Heart right ventricle (tissue), 16 donors: ENCODE results near the gene OSBPL8. TPM values are rescaled to one million over a fixed set of nuclear protein-coding genes. Genes with fewer than 3 reads are reported as not detected.

Experiments
- ATAC-seq, 8 donors: fragments of 200-7000 bp; cut with Tn5 transposase; one replicate each; pipeline ENCODE4 v1.9.1; 2020; ENCODE audit warnings: mild to moderate bottlenecking in 8 of 8, moderate library complexity in 8 of 8, moderate number of reproducible peaks in 1 of 8
- DNase-seq, 2 donors: peaks; one replicate each; pipeline ENCODE4 v3.0.0-alpha.2; 2020
- H3K27ac ChIP-seq, 10 donors: fragments of 200-600 bp; sonication (generic) in 2 of 10; one replicate each; pipeline versions ENCODE4 v1.5.0 to v1.8.0; 2020 to 2022; ENCODE audit warnings: mild to moderate bottlenecking in 3 of 10
- H3K27me3 ChIP-seq, 7 donors: fragments of 200-600 bp; one replicate each; pipeline ENCODE4 v1.8.0; 2021 to 2022; ENCODE audit warnings: mild to moderate bottlenecking in 2 of 7
- H3K36me3 ChIP-seq, 9 donors: fragments of 200-600 bp; sonication (generic) in 1 of 9; one replicate each; pipeline versions ENCODE4 v1.5.0 to v1.8.0; 2020 to 2022; ENCODE audit warnings: mild to moderate bottlenecking in 2 of 9
- H3K4me1 ChIP-seq, 9 donors: fragments of 200-600 bp; sonication (generic) in 1 of 9; one replicate each; pipeline versions ENCODE4 v1.5.0 to v1.8.0; 2020 to 2022; ENCODE audit warnings: mild to moderate bottlenecking in 4 of 9
- H3K4me3 ChIP-seq, 10 donors: fragments of 200-600 bp; sonication (generic) in 2 of 10; one replicate each; pipeline versions ENCODE4 v1.5.0 to v1.8.0; 2020 to 2022; ENCODE audit warnings: mild to moderate bottlenecking in 7 of 10, moderate library complexity in 2 of 10
- H3K9me3 ChIP-seq, 11 donors: fragments of 200-600 bp in 10 of 11; sonication (generic) in 2 of 11; one replicate each; pipeline versions ENCODE4 v1.5.0 to v1.8.0; 2013 to 2022; ENCODE audit warnings: mild to moderate bottlenecking in 2 of 11, control low read depth in 1 of 11, moderate library complexity in 1 of 11
- CTCF ChIP-seq, 9 donors: fragments of 200-600 bp; sonication (generic) in 2 of 9; IDR thresholded peaks; one replicate each; pipeline versions ENCODE4 v1.5.0 to v1.8.0; 2021 to 2022; ENCODE audit warnings: antibody characterized with exemption in 9 of 9, mild to moderate bottlenecking in 5 of 9, moderate library complexity in 1 of 9
- WGBS, 2 donors: extraction: QIAGEN DNeasy Blood & Tissue Kit; methylation state at CpG; one replicate each; pipeline ENCODE4 v1.1.7; 2013; ENCODE audit warnings: inconsistent platforms in 1 of 2; 5-methylcytosine and 5-hydroxymethylcytosine counted together
- intact Hi-C, 10 donors: fragments of 100-400 bp; cut with DNase I; formaldehyde crosslinking; loops; one replicate each; pipeline versions ENCODE4 v1.11.1 to v1.14.2; 2022
- polyA plus RNA-seq, 2 donors: library from polyadenylated mRNA; stranded (reverse); fragments of 200-250 nt; gene quantifications; one replicate each; pipeline ENCODE4 v1.2.3, GENCODE V29; 2013
- total RNA-seq, 10 donors: library from RNA; stranded (reverse); fragmentation: NEBNext Ultra II Directional in 3 of 10; extraction: Animal tissue kit (Norgen Biotek cat#: 25700) in 3 of 10; gene quantifications; one replicate each; pipeline versions ENCODE4 v1.2.1 to v1.2.4, GENCODE V29; 2021 to 2023
- donor health status: Arrhythmogenic right ventricular cardiomyopathy.
- donor health status: ischemic (EF 13 %, LVEDD 7.1; RV severe dilation, severe dysfunction).
- donor health status: healthy with polysubstance abuse.
- donor health status: DM: no; HTN: yes; CAD: no.
- donor health status: DM: no; HTN: no; CAD: no.
- donor health status: ischemic (EF 25% LVEDD 6.9; RV normal size, moderate dysfunction).
- donor health status: ischemic (EF 25% LVEDD 5.7; RV mildly dilated, moderate dysfunction).
- donor health status: healthy.
- donor health status: DM: yes; HTN: yes; CAD: no.
- donor health status: Ischemic cardiomyopathy.
- donor health status: ischemic (EF 35%, LVEDD 5.7; RV mildly dilated, moderate dysfunction).
- donor health status: nonischemic (EF 11% LVEDD 7.7; RV severe dilation, severe dysfunction).
- donor health status: DM: yes; HTN: yes; CAD: no.
- donor health status: PGD.
- donor health status: ischemic (EF 29% LVEDD 5.4; RV normal size, mild dysfunction).
- donor health status: nonischemic (EF 23%, LVEDD 6.1; RV moderate dilation, normal function).

Gene OSBPL8
- total and polyA plus RNA-seq, 12 donors: 5.6 to 50.0 (median 33.3) TPM

DNA sequence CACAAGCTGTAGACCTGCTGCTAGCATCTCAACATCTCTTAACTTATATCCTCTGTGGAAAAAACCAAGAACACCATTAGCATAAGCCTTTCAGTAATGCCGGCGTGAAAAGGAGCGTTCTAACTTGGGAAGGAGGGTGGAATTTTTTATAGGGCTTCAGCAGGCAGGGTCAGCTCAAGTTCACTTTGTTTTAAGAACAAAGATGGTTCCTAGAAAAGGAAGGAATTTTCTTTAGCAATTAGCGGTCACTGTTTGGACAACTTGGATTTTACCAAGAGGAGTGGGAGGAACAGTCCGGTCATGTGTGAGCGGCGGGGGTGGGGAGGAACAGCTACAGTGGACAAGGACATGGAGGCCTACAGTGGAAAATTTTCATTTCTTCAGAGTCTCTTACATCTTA is 247.3 kb downstream of the OSBPL8 start:
- 77 to 80% methylated on average over 7 of the region's 7 CpGs for WGBS, 2 donors
- no peaks in the 10 kb centered on the region for H3K4me1 ChIP-seq
- DNase-seq (no peak), ATAC-seq (no peak)
- no peaks in the 10 kb centered on the region for H3K9me3 ChIP-seq
- no peak overlapping the region for H3K4me3 ChIP-seq
- H3K27ac ChIP-seq: no peak overlapping the region
- H3K36me3 ChIP-seq: no peaks in the 10 kb centered on the region
- peaks cover 0 to 13% (median 0%) of the 10 kb centered on the region in 7 donors for H3K27me3 ChIP-seq
- intact Hi-C loops: no loop called here
- TF ChIP-seq CTCF (IDR thresholded peaks at IDR 0.05): no peak

GRCh38 chr12:76311796-76312195 is 247.8 kb downstream of the OSBPL8 start:
- Histone ChIP-seq H3K27ac (no peak overlapping the region), H3K36me3 (no peaks in the 10 kb centered on the region), H3K4me3 (no peak overlapping the region), H3K27me3 (peaks cover 0 to 13% (median 0%) of the 10 kb centered on the region in 7 donors), H3K9me3 (no peaks in the 10 kb centered on the region), H3K4me1 (no peaks in the 10 kb centered on the region)
- no peak for DNase-seq
- no peak for TF ChIP-seq CTCF (IDR thresholded peaks at IDR 0.05)
- no peak for ATAC-seq
- 83 to 95% methylated on average over 3 of the region's 3 CpGs for WGBS, 2 donors
- intact Hi-C loops: no loop called here

DNA sequence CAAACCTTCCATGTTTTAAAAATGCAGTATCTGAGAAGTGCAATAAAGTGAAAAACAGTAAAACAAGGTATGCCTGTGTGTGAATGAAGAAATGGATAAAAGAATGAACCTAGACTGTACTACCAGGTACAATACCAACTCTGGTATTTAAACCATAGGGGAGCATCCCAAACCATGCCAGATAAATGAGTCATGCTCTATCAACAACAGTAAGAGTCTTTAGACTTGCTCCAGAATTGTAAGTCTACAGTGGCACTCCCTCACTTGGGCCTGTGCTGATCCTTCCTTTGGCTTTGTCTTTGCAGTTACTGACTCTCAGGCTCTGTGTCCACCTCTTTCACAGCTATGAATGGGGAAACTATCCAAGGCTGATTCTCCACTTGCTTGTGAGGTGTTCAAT is 249.5 kb downstream of the OSBPL8 start:
- no peaks in the 10 kb centered on the region for H3K36me3 ChIP-seq
- H3K27me3 ChIP-seq: peaks cover 0 to 13% (median 0%) of the 10 kb centered on the region in 7 donors
- no peaks in the 10 kb centered on the region for H3K4me1 ChIP-seq
- H3K4me3 ChIP-seq: no peak overlapping the region
- intact Hi-C loops: no loop called here
- ATAC-seq (no peak), DNase-seq (no peak)
- no peak overlapping the region for H3K27ac ChIP-seq
- no peaks in the 10 kb centered on the region for H3K9me3 ChIP-seq
- no peak for TF ChIP-seq CTCF (IDR thresholded peaks at IDR 0.05)

DNA sequence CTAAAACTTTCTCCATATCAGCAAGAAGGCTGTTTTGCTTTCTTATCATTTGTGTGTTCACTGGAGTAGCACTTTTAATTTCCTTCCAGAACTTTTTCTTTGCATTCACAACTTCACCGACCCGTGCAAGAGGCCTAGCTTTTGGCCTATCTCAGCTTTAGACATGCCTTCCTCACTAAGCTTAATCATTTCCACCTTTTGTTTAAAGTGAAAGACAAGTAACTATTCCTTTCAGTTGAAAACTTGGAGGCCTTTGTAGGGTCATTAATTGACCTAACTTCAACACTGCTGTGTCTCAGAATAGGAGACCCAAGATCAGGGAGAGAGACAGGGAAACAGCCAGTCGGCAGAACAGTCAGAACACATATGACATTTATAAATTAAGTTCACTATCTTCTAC is 250.7 kb downstream of the OSBPL8 start:
- no peak overlapping the region for H3K27ac ChIP-seq
- WGBS, 2 donors: 39 to 61% methylated on average over 3 of the region's 3 CpGs
- no peak for TF ChIP-seq CTCF (IDR thresholded peaks at IDR 0.05)

More for the DNA sequence above, 250.7 kb downstream of the OSBPL8 start:
- peaks cover 0 to 13% (median 0%) of the 10 kb centered on the region in 7 donors for H3K27me3 ChIP-seq
- intact Hi-C loops: no loop called here
- ATAC-seq: no peak
- H3K36me3 ChIP-seq: no peaks in the 10 kb centered on the region
- DNase-seq: no peak
- no peaks in the 10 kb centered on the region for H3K9me3 ChIP-seq
- no peak overlapping the region for H3K4me3 ChIP-seq
- H3K4me1 ChIP-seq: no peaks in the 10 kb centered on the region
